ENCODE results near the gene CEP104.

The CEP104 gene

DNA sequence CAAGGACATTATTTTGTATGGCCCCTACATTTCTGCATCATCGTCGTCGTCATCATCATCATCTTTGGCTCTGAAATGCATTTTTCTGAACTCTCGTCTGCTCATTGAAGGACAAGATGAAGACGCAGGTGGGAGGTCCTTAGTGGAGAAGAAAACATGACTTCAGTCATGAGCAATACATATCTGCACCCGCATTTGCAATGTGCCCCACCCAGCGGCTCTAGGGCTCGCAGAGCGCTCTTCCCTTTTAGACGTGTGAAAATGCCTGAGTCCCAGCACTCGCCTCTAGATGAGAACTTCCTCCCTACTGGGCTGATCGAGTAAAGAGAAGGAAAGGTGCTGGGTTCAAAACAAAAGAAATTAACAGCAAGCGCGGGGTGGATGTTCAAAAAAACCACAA lies 32.9 kb upstream of the CEP104 start:
- Histone ChIP-seq H3K23ac (ENCODE audit: low read depth, low read length, poor library complexity) (no peak overlapping the region), H3K4ac (ENCODE audit: low read length) (no peak overlapping the region), H3K4me1 (ENCODE audit: control insufficient read depth in 2 of 2, insufficient read depth in 1 of 2, low read depth in 1 of 2, low read length in 2 of 2) (no peaks in the 10 kb centered on the region), H2BK5ac (ENCODE audit: low read length) (no peak overlapping the region), H2BK15ac (ENCODE audit: low read length) (no peak overlapping the region), H3K14ac (ENCODE audit: low read length) (no peak overlapping the region), H2BK12ac (ENCODE audit: low read length) (no peak overlapping the region), H3K4me2 (ENCODE audit: insufficient read depth, low read length, poor library complexity, severe bottlenecking) (no peak overlapping the region), H4K91ac (ENCODE audit: low read depth, low read length, poor library complexity) (no peak overlapping the region), H3K36me3 (replicated peaks in 1 of 2; ENCODE audit: control insufficient read depth in 2 of 2, insufficient read depth in 2 of 2, low read length in 2 of 2) (peaks cover 26 to 77% of the 10 kb centered on the region in 2 donors), H4K8ac (ENCODE audit: low read depth, low read length) (no peak overlapping the region), H3K27me3 (ENCODE audit: control insufficient read depth in 3 of 3, insufficient read depth in 3 of 3, low read depth in 1 of 3, low read length in 3 of 3) (no peaks in the 10 kb centered on the region), H2AFZ (ENCODE audit: low read length) (no peak overlapping the region), H2AK5ac (ENCODE audit: low read depth, low read length) (no peak overlapping the region), H3K27ac (replicated peaks; ENCODE audit: low read length) (no peak overlapping the region), H3K9ac (ENCODE audit: low read depth, low read length, poor library complexity) (no peak overlapping the region), H3K79me1 (ENCODE audit: low read depth, low read length) (peaks cover 3% of the 10 kb centered on the region), H3K4me3 (ENCODE audit: low read length in 2 of 2) (no peak overlapping the region), H3K18ac (ENCODE audit: low read length) (no peak overlapping the region), H3K9me3 (replicated peaks in 1 of 2; ENCODE audit: control insufficient read depth in 2 of 2, insufficient read depth in 1 of 2, low read depth in 1 of 2, low read length in 2 of 2) (no peaks in the 10 kb centered on the region), H2BK120ac (ENCODE audit: low read depth, low read length) (no peak overlapping the region)
- WGBS, 2 donors (ENCODE audit: extremely low coverage in 2 of 2, insufficient read length in 2 of 2, insufficient replicate concordance in 1 of 2): no CpG with 5 or more reads among the region's 14 CpGs
- DNase-seq (ENCODE audit: low spot score): no peak

DNA sequence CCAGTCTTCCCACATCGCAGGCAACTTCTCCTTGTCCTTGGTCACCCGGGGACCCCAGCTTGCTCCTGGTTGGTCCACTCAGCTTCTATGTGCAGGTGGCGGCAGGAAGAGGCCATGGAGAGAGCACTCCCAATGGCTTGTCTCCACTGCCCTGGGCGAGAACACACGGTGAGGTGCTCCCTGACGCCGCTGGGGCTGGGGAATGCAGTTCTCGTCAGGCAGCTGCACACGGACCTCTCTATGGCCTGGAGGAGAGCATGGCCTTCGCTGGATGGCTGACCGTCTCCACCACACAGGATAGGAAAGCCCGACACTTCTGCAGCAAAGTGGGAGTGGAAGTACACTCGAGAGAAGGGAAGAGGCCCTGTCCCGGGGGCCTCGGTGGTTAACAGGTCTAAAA lies 31.3 kb upstream of the CEP104 start:
- Histone ChIP-seq H3K79me1 (ENCODE audit: low read depth, low read length) (no peaks in the 10 kb centered on the region), H3K18ac (ENCODE audit: low read length) (no peak overlapping the region), H3K23ac (ENCODE audit: low read depth, low read length, poor library complexity) (no peak overlapping the region), H2BK15ac (ENCODE audit: low read length) (no peak overlapping the region), H3K9me3 (replicated peaks in 1 of 2; ENCODE audit: control insufficient read depth in 2 of 2, insufficient read depth in 1 of 2, low read depth in 1 of 2, low read length in 2 of 2) (no peaks in the 10 kb centered on the region), H4K8ac (ENCODE audit: low read depth, low read length) (no peak overlapping the region), H3K36me3 (replicated peaks in 1 of 2; ENCODE audit: control insufficient read depth in 2 of 2, insufficient read depth in 2 of 2, low read length in 2 of 2) (peaks cover 24 to 74% of the 10 kb centered on the region in 2 donors), H4K91ac (ENCODE audit: low read depth, low read length, poor library complexity) (no peak overlapping the region), H3K4me2 (ENCODE audit: insufficient read depth, low read length, poor library complexity, severe bottlenecking) (no peak overlapping the region), H2BK5ac (ENCODE audit: low read length) (no peak overlapping the region), H2AK5ac (ENCODE audit: low read depth, low read length) (no peak overlapping the region), H2BK120ac (ENCODE audit: low read depth, low read length) (no peak overlapping the region), H3K27ac (replicated peaks; ENCODE audit: low read length) (no peak overlapping the region), H3K14ac (ENCODE audit: low read length) (no peak overlapping the region), H3K4me3 (ENCODE audit: low read length in 2 of 2) (no peak overlapping the region), H3K27me3 (ENCODE audit: control insufficient read depth in 3 of 3, insufficient read depth in 3 of 3, low read depth in 1 of 3, low read length in 3 of 3) (no peaks in the 10 kb centered on the region), H3K4me1 (ENCODE audit: control insufficient read depth in 2 of 2, insufficient read depth in 1 of 2, low read depth in 1 of 2, low read length in 2 of 2) (no peaks in the 10 kb centered on the region), H2AFZ (ENCODE audit: low read length) (no peak overlapping the region), H3K4ac (ENCODE audit: low read length) (no peak overlapping the region), H3K9ac (ENCODE audit: low read depth, low read length, poor library complexity) (peak overlapping the region; percentile 50), H2BK12ac (ENCODE audit: low read length) (no peak overlapping the region)
- WGBS, 2 donors (ENCODE audit: extremely low coverage in 2 of 2, insufficient read length in 2 of 2, insufficient replicate concordance in 1 of 2): no CpG with 5 or more reads among the region's 15 CpGs
- DNase-seq (ENCODE audit: low spot score): no peak

DNA sequence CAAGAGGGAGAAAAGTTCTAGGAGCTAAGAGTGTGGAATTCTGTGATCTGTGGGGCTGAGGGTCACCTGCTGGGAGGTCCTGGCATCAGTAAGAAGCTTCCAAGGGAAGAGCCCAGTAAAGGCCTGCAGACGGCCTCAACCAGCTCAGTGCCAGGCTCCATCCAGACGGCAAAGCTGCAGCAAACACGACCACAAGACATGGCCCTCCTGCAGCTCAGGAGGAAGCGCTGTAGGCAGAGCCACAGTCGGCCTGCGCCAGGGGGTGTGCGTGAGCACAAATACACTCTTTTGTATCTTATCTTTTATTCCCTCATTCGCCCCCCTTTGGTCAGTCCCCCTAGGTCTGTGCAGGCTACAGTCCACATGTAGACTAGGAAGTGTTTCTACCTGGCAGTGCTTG lies 29.7 kb upstream of the CEP104 start:
- H3K23ac ChIP-seq (ENCODE audit: low read depth, low read length, poor library complexity): no peak overlapping the region
- no peak overlapping the region for H3K18ac ChIP-seq (ENCODE audit: low read length)
- WGBS, 2 donors (ENCODE audit: extremely low coverage in 2 of 2, insufficient read length in 2 of 2, insufficient replicate concordance in 1 of 2): no CpG with 5 or more reads among the region's 8 CpGs
- no peak overlapping the region for H3K4me3 ChIP-seq (ENCODE audit: low read length in 2 of 2)
- H3K14ac ChIP-seq (ENCODE audit: low read length): no peak overlapping the region
- no peak overlapping the region for H3K27ac ChIP-seq (replicated peaks; ENCODE audit: low read length)
- no peak overlapping the region for H2BK5ac ChIP-seq (ENCODE audit: low read length)
- H3K4me2 ChIP-seq (ENCODE audit: insufficient read depth, low read length, poor library complexity, severe bottlenecking): no peak overlapping the region
- DNase-seq (ENCODE audit: low spot score): no peak
- no peaks in the 10 kb centered on the region for H3K9me3 ChIP-seq (replicated peaks in 1 of 2; ENCODE audit: control insufficient read depth in 2 of 2, insufficient read depth in 1 of 2, low read depth in 1 of 2, low read length in 2 of 2)
- no peak overlapping the region for H2BK120ac ChIP-seq (ENCODE audit: low read depth, low read length)
- no peaks in the 10 kb centered on the region for H3K79me1 ChIP-seq (ENCODE audit: low read depth, low read length)
- no peak overlapping the region for H4K8ac ChIP-seq (ENCODE audit: low read depth, low read length)
- no peak overlapping the region for H4K91ac ChIP-seq (ENCODE audit: low read depth, low read length, poor library complexity)
- no peak overlapping the region for H2AK5ac ChIP-seq (ENCODE audit: low read depth, low read length)
- no peak overlapping the region for H3K9ac ChIP-seq (ENCODE audit: low read depth, low read length, poor library complexity)
- H2BK12ac ChIP-seq (ENCODE audit: low read length): no peak overlapping the region
- peaks cover 22 to 67% of the 10 kb centered on the region in 2 donors for H3K36me3 ChIP-seq (replicated peaks in 1 of 2; ENCODE audit: control insufficient read depth in 2 of 2, insufficient read depth in 2 of 2, low read length in 2 of 2)
- no peak overlapping the region for H2BK15ac ChIP-seq (ENCODE audit: low read length)
- no peak overlapping the region for H3K4ac ChIP-seq (ENCODE audit: low read length)
- no peaks in the 10 kb centered on the region for H3K4me1 ChIP-seq (ENCODE audit: control insufficient read depth in 2 of 2, insufficient read depth in 1 of 2, low read depth in 1 of 2, low read length in 2 of 2)
- H3K27me3 ChIP-seq (ENCODE audit: control insufficient read depth in 3 of 3, insufficient read depth in 3 of 3, low read depth in 1 of 3, low read length in 3 of 3): no peaks in the 10 kb centered on the region
- no peak overlapping the region for H2AFZ ChIP-seq (ENCODE audit: low read length)

DNA sequence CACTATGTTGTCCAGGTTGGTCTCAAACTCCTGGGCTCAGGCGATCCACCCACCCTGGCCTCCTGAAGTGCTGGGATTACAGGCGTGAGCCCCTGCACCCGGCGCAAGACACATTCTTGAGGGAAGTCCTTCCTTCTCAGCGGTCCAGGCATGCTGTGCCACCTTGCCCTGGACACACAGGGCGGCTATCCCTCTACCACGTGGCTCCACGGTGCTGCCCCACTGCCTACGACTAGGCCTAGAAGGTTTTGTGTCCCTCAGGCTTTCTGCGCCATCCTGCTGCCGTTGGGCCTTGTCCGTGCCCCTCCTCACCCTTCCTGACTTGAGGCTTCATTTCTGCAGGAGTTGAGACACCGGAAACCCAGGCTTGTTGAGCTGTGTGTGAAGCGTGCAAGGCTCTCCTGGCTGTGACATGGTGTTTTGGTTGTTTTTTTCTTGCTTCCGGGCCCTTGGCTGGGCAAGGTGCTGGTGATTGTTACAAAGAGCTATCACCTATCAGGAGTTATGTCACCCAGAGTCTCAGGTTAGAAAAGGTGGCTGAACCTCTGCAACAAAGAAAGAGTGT lies 29.2 kb upstream of the CEP104 start:
- Histone ChIP-seq H4K91ac (ENCODE audit: low read depth, low read length, poor library complexity) (no peak overlapping the region), H2BK120ac (ENCODE audit: low read depth, low read length) (no peak overlapping the region), H3K27me3 (ENCODE audit: control insufficient read depth in 3 of 3, insufficient read depth in 3 of 3, low read depth in 1 of 3, low read length in 3 of 3) (no peaks in the 10 kb centered on the region), H3K79me1 (ENCODE audit: low read depth, low read length) (no peaks in the 10 kb centered on the region), H3K4me1 (ENCODE audit: control insufficient read depth in 2 of 2, insufficient read depth in 1 of 2, low read depth in 1 of 2, low read length in 2 of 2) (no peaks in the 10 kb centered on the region), H3K4me3 (ENCODE audit: low read length in 2 of 2) (peak overlapping the region in 1 of 2 donors; percentile 58), H3K23ac (ENCODE audit: low read depth, low read length, poor library complexity) (no peak overlapping the region), H2AK5ac (ENCODE audit: low read depth, low read length) (no peak overlapping the region), H2BK12ac (ENCODE audit: low read length) (no peak overlapping the region), H3K9ac (ENCODE audit: low read depth, low read length, poor library complexity) (no peak overlapping the region), H2BK15ac (ENCODE audit: low read length) (no peak overlapping the region), H3K18ac (ENCODE audit: low read length) (no peak overlapping the region), H3K4me2 (ENCODE audit: insufficient read depth, low read length, poor library complexity, severe bottlenecking) (no peak overlapping the region), H3K36me3 (replicated peaks in 1 of 2; ENCODE audit: control insufficient read depth in 2 of 2, insufficient read depth in 2 of 2, low read length in 2 of 2) (peaks cover 18 to 62% of the 10 kb centered on the region in 2 donors), H3K14ac (ENCODE audit: low read length) (no peak overlapping the region), H3K27ac (replicated peaks; ENCODE audit: low read length) (no peak overlapping the region), H3K9me3 (replicated peaks in 1 of 2; ENCODE audit: control insufficient read depth in 2 of 2, insufficient read depth in 1 of 2, low read depth in 1 of 2, low read length in 2 of 2) (no peaks in the 10 kb centered on the region), H3K4ac (ENCODE audit: low read length) (no peak overlapping the region), H2BK5ac (ENCODE audit: low read length) (no peak overlapping the region), H4K8ac (ENCODE audit: low read depth, low read length) (no peak overlapping the region), H2AFZ (ENCODE audit: low read length) (no peak overlapping the region)
- no CpG with 5 or more reads among the region's 15 CpGs for WGBS, 2 donors (ENCODE audit: extremely low coverage in 2 of 2, insufficient read length in 2 of 2, insufficient replicate concordance in 1 of 2)
- DNase-seq (ENCODE audit: low spot score): no peak

Measured in neuronal stem cell (in vitro differentiated cells).